Measurements from ENCODE around the gene BPIFB6. TPM values are rescaled to one million over a fixed set of nuclear protein-coding genes. Genes with fewer than 3 reads are reported as not detected.

BPIFB6 gene
- total RNA-seq, 2 experiments from 2014 or later, result not detected

GRCh38 chr20:33012327-33013189 is 18.9 kb upstream of the BPIFB6 start:
- Mint-ChIP-seq H3K27me3 (ENCODE audit: low read depth) (no peaks in the 10 kb centered on the region), H3K9me3 (ENCODE audit: insufficient read depth) (no peaks in the 10 kb centered on the region), H3K27ac (no peak overlapping the region), H3K4me3 (no peak overlapping the region), H3K4me1 (ENCODE audit: low read depth) (no peaks in the 10 kb centered on the region), H3K36me3 (ENCODE audit: low read depth) (no peaks in the 10 kb centered on the region)
- ATAC-seq (no peak), DNase-seq (no peak)
- CTCF ChIA-PET, result interaction anchor here (0.9 to 1.9 kb wide), 2 partner anchors 17 to 287 kb away, joined by 3 to 6 read pairs; no protein-coding TSS in a partner anchor
- POLR2A ChIA-PET, result no interaction called here

- DNase-seq (no peak), ATAC-seq (no peak)
- Mint-ChIP-seq H3K27ac (no peak overlapping the region), H3K4me1 (ENCODE audit: low read depth) (no peaks in the 10 kb centered on the region), H3K36me3 (ENCODE audit: low read depth) (no peaks in the 10 kb centered on the region), H3K4me3 (no peak overlapping the region), H3K9me3 (ENCODE audit: insufficient read depth) (no peaks in the 10 kb centered on the region), H3K27me3 (ENCODE audit: low read depth) (no peaks in the 10 kb centered on the region)
- ChIA-PET POLR2A (no interaction called here), CTCF (interaction anchor here (1.3 to 1.9 kb wide), 2 partner anchors 9 to 18 kb away, joined by 4 to 6 read pairs; no protein-coding TSS in a partner anchor)
These were observed 17.6 kb upstream of the BPIFB6 start for GRCh38 chr20:33013701-33014326.

- H3K4me1 Mint-ChIP-seq (ENCODE audit: low read depth), result no peaks in the 10 kb centered on the region
- POLR2A ChIA-PET, result no interaction called here
- no peak for DNase-seq
- CTCF ChIA-PET, result interaction anchor here (1.3 kb wide), 1 partner anchor 9 kb away, joined by 4 read pairs; no protein-coding TSS in a partner anchor
- H3K4me3 Mint-ChIP-seq, result no peak overlapping the region
- H3K27ac Mint-ChIP-seq, result no peak overlapping the region
- no peak for ATAC-seq
- no peaks in the 10 kb centered on the region for H3K36me3 Mint-ChIP-seq (ENCODE audit: low read depth)
- H3K9me3 Mint-ChIP-seq (ENCODE audit: insufficient read depth), result no peaks in the 10 kb centered on the region
- H3K27me3 Mint-ChIP-seq (ENCODE audit: low read depth), result no peaks in the 10 kb centered on the region
These were observed 16.9 kb upstream of the BPIFB6 start for GRCh38 chr20:33014336-33015113.

DNA sequence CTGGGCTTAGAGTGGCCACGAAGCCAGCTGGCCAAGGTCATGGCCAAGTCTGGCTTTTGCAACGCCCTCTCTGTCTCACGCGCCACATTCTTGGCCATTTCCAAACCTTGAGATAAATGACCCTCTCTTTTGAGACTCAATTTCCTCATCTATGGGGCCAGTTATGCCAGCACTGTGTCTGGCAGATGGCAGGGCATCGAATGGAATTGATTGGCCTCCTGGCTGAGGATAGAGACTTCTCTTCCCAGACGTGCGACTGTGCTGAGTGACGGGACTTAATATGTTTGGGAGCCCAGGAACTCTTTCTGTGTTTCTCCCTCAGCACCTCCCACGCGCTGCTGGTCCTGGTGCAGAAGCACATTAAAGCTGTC is 16.3 kb upstream of the BPIFB6 start:
- Mint-ChIP-seq H3K27me3 (ENCODE audit: low read depth) (no peaks in the 10 kb centered on the region), H3K9me3 (ENCODE audit: insufficient read depth) (no peaks in the 10 kb centered on the region), H3K36me3 (ENCODE audit: low read depth) (no peaks in the 10 kb centered on the region), H3K27ac (no peak overlapping the region), H3K4me3 (no peak overlapping the region), H3K4me1 (ENCODE audit: low read depth) (no peaks in the 10 kb centered on the region)
- ATAC-seq (no peak), DNase-seq (no peak)
- ChIA-PET CTCF (no interaction called here), POLR2A (no interaction called here)

GRCh38 chr20:33015700-33016580 is 15.5 kb upstream of the BPIFB6 start:
- ATAC-seq, result no peak
- Mint-ChIP-seq H3K4me3 (no peak overlapping the region), H3K27ac (peak overlapping the region; percentile 55), H3K27me3 (ENCODE audit: low read depth) (no peaks in the 10 kb centered on the region), H3K36me3 (ENCODE audit: low read depth) (no peaks in the 10 kb centered on the region), H3K4me1 (ENCODE audit: low read depth) (no peaks in the 10 kb centered on the region), H3K9me3 (ENCODE audit: insufficient read depth) (no peaks in the 10 kb centered on the region)
- no peak for DNase-seq
- POLR2A ChIA-PET, result interaction anchor here (0.5 to 0.6 kb wide), 2 partner anchors 259 to 325 kb away, joined by 3 to 4 read pairs; no protein-coding TSS in a partner anchor
- CTCF ChIA-PET, result no interaction called here

DNA sequence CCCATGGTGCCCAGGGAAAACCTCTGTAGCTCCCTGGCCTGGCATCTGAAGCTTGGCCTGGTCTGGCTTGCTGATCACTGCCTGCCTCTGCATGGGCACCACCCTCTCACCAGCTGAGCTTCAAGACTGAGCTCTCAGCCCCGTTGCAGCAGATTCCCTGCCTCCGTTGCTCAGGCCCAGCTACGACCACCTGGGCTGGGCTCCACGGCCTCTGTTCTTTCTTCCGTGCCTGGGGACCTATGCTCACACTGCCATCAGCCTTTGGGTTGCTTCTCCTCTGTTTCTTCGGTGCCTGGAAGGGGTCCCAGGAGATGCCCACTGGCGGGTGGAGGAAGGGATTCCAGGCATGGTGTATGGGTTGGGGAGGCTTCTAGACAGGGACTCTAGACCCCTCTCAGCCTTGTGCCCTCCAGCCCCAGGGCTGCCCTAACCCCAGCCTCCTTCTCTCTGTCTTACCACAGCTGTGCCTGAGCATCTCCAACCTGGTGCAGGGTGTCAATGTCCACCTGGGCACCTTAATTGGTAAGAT is 14.8 kb upstream of the BPIFB6 start:
- Mint-ChIP-seq H3K4me1 (ENCODE audit: low read depth) (no peaks in the 10 kb centered on the region), H3K27ac (no peak overlapping the region), H3K9me3 (ENCODE audit: insufficient read depth) (no peaks in the 10 kb centered on the region), H3K4me3 (no peak overlapping the region), H3K36me3 (ENCODE audit: low read depth) (no peaks in the 10 kb centered on the region), H3K27me3 (ENCODE audit: low read depth) (no peaks in the 10 kb centered on the region)
- CTCF ChIA-PET, result no interaction called here
- DNase-seq, result no peak
- POLR2A ChIA-PET, result interaction anchor here (0.5 to 0.6 kb wide), 2 partner anchors 260 to 324 kb away, joined by 3 to 4 read pairs; no protein-coding TSS in a partner anchor
- ATAC-seq, result no peak

DNA sequence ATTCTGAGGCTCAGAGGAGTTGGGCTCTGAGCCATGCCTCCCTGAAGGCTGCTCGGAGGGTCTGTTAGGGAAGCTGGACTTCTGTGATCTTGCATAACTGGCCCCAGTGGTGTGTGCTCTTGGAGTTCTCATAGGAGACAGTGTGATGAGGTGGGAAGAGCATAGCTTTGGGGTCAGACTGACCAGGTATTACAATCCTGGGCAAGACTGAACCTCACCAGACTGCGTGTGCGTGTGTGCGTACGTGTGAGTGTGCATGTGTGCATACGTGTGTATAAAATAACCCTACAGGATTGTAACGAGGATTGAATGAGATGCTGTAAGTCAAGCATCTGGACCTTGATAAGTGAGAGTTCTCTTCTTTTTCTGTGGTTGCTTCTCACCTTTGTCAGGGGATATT is 13.9 kb upstream of the BPIFB6 start:
- Mint-ChIP-seq H3K4me3 (no peak overlapping the region), H3K36me3 (ENCODE audit: low read depth) (no peaks in the 10 kb centered on the region), H3K27me3 (ENCODE audit: low read depth) (no peaks in the 10 kb centered on the region), H3K27ac (peak overlapping the region; percentile 2), H3K4me1 (ENCODE audit: low read depth) (no peaks in the 10 kb centered on the region), H3K9me3 (ENCODE audit: insufficient read depth) (no peaks in the 10 kb centered on the region)
- no peak for DNase-seq
- ChIA-PET POLR2A (no interaction called here), CTCF (no interaction called here)
- ATAC-seq, result no peak

DNA sequence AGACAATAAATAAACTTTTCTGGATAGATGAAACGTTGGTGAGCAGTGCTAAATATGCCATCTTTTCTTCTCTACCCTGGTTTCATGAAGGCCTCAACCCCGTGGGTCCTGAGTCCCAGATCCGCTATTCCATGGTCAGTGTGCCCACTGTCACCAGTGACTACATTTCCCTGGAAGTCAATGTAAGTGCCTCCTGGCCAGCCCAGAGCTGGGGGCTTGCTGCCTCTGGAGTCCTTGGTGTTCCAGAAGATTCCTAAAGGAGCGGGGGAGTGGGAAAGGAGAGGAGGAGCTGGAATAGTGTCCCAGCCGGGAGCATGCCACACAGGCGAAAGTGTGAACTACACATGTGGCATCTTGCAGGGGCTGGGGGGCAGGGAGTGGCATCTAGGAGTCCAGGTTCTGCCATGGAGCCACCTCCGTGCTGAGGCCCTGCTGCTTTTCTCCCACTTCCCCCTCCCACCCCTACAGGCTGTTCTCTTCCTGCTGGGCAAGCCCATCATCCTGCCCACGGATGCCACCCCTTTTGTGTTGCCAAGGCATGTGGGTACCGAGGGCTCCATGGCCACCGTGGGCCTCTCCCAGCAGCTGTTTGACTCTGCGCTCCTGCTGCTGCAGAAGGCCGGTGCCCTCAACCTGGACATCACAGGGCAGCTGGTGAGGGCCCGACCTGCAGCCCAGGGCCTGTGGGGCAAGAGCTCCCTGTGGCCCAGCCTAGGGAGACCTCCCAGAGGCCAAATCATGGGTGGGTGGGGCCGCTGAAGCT is 13.1 kb upstream of the BPIFB6 start:
- ChIA-PET CTCF (interaction anchor here (1.7 kb wide), 1 partner anchor 14 kb away, joined by 4 read pairs; the partner anchor contains the start of gene SUN5), POLR2A (no interaction called here)
- DNase-seq (no peak), ATAC-seq (no peak)
- no peaks in the 10 kb centered on the region for H3K9me3 Mint-ChIP-seq (ENCODE audit: insufficient read depth)
- H3K4me3 Mint-ChIP-seq, result no peak overlapping the region
- H3K27me3 Mint-ChIP-seq (ENCODE audit: low read depth), result no peaks in the 10 kb centered on the region
- no peak overlapping the region for H3K27ac Mint-ChIP-seq
- no peaks in the 10 kb centered on the region for H3K4me1 Mint-ChIP-seq (ENCODE audit: low read depth)
- H3K36me3 Mint-ChIP-seq (ENCODE audit: low read depth), result no peaks in the 10 kb centered on the region

DNA sequence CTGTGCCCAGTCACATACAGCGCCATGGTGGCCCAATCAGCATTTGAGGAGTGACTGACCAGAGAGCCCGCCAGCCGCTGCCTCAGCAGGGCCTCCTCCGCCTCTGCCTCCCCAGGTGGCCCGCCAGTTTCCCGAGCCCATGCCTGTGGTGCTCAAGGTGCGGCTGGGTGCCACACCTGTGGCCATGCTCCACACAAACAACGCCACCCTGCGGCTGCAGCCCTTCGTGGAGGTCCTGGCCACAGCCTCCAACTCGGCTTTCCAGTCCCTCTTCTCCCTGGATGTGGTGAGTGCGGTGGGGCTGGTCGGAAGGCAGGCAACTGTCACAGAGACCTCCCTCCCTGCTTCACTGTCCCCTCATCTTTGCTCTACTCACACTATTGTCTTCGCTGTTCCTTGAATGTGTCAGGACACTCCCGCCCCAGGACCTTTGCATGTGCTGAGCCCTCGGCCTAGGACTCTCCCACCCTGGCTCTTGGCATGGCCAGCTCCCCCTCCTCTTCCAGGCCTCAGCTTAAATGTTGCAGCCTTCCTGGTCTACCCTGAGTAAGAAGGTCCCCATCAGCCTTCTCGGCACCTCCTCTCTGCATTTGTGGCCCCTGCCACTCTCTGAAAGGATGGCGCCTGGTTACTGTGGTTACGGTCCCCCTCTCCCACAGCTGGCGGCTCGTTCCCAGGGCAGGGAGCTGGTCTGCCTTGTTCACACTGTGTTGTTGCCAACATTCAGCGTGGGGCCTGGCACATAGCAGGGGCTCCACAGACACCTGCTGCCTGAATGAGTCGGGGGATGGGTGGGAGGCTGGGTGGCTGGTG is 11.8 kb upstream of the BPIFB6 start:
- ChIA-PET POLR2A (no interaction called here), CTCF (interaction anchor here (1.7 to 1.8 kb wide), 2 partner anchors 15 to 74 kb away, joined by 4 to 5 read pairs; partner anchors contain the start of gene SUN5)
- no peak for ATAC-seq
- Mint-ChIP-seq H3K9me3 (ENCODE audit: insufficient read depth) (no peaks in the 10 kb centered on the region), H3K27ac (no peak overlapping the region), H3K4me1 (ENCODE audit: low read depth) (no peaks in the 10 kb centered on the region), H3K27me3 (ENCODE audit: low read depth) (no peaks in the 10 kb centered on the region), H3K4me3 (no peak overlapping the region), H3K36me3 (ENCODE audit: low read depth) (no peaks in the 10 kb centered on the region)
- no peak for DNase-seq

Data from activated CD8-positive, alpha-beta T cell treated with anti-CD3 and anti-CD28 coated beads, Interleukin-2, amount 10 ng/mL, durations not matched to agents 7 days and 5 days (primary cell).